Activated T-cell treated with anti-CD3 and anti-CD28 coated beads, Interleukin-2, amount 50 U/mL, for 4 hours (primary cell): ENCODE measurements around the gene SYCN. TPM values are rescaled to one million over a fixed set of nuclear protein-coding genes. Genes with fewer than 3 reads are reported as not detected.

Source experiments
- ATAC-seq, 2 donors: fragments of 200-7000 bp; cut with Tn5 transposase; one replicate each; pipeline ENCODE4 v1.10.0; 2021
- DNase-seq: peaks from one replicate; pipeline ENCODE4 v3.0.0-alpha.2; 2020
- H3K27me3 Mint-ChIP-seq: one replicate; pipeline ENCODE4 v1.8.0; 2021; ENCODE audit warnings: low read depth, mixed read lengths
- H3K36me3 Mint-ChIP-seq: one replicate; pipeline ENCODE4 v1.8.0; 2022; ENCODE audit warnings: mixed read lengths; ENCODE audit not compliant: insufficient read depth
- H3K4me1 Mint-ChIP-seq: one replicate; pipeline ENCODE4 v1.8.0; 2021; ENCODE audit warnings: low read depth, mixed read lengths
- H3K4me3 Mint-ChIP-seq: one replicate; pipeline ENCODE4 v1.8.0; 2021; ENCODE audit warnings: mild to moderate bottlenecking, moderate library complexity, mixed read lengths
- H3K9me3 Mint-ChIP-seq: one replicate; pipeline ENCODE4 v1.8.0; 2021; ENCODE audit warnings: mixed read lengths
- total RNA-seq, 3 donors: library from RNA; stranded (reverse); gene quantifications; one replicate each; pipeline ENCODE4 v1.2.1, GENCODE V29; 2021

Gene SYCN
- total RNA-seq, 3 donors from 2014 or later, result 0.37 to 0.58 TPM; not detected in 1

- H3K9me3 Mint-ChIP-seq, result no peaks in the 10 kb centered on the region
- no peaks in the 10 kb centered on the region for H3K36me3 Mint-ChIP-seq
- H3K4me3 Mint-ChIP-seq, result no peak overlapping the region
- DNase-seq, result no peak
- peaks cover 23% of the 10 kb centered on the region for H3K4me1 Mint-ChIP-seq
- peaks cover 60% of the 10 kb centered on the region for H3K27me3 Mint-ChIP-seq
- ATAC-seq, result no peak
Observed at GRCh38 chr19:39193803-39194202, 10.3 kb downstream of the SYCN start.

DNA sequence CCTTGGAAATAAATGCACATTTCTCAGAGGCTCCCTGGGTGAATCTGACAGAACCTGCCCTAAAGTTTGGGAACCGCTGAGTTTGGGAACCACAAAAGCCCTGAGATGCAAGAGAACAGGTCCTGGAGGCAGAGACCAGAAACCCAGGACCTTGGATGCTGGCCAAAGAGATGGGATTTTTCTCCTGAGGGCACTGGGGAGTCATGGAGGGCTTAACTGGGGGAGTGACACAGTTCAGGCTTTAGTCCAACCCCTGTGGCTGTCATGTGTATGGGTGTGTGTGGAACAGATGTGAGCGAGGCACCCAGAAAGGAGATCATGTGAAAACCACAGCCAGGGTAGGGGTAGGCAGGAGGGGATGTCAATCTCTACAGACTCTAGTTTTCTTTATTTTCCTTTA is 11.2 kb downstream of the SYCN start:
- Mint-ChIP-seq H3K4me1 (peaks cover 23% of the 10 kb centered on the region), H3K4me3 (no peak overlapping the region), H3K36me3 (no peaks in the 10 kb centered on the region), H3K9me3 (no peaks in the 10 kb centered on the region), H3K27me3 (peaks cover 55% of the 10 kb centered on the region)
- DNase-seq (no peak), ATAC-seq (no peak)

DNA sequence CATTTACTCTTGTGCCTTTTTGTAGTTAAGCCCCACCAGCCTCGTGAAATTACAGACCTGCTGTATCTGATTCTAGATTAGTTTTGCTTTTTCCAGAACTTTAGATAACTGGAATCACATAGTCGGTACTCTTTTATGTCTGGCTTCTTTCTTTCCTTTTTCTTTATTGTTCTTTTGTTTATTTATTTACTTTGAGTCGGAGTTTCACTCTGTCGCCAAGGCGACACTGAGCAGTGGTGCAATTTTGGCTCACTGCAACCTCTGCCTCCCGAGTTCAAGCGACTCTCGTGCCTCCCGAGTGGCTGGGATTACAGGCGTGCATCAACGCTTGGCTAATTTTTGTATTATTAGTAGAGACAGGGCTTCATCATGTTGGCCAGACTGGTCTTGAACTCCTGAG is 13.3 kb downstream of the SYCN start:
- ATAC-seq (no peak), DNase-seq (no peak)
- Mint-ChIP-seq H3K4me1 (peaks cover 8% of the 10 kb centered on the region), H3K27me3 (peaks cover 40% of the 10 kb centered on the region), H3K9me3 (no peaks in the 10 kb centered on the region), H3K4me3 (no peak overlapping the region), H3K36me3 (no peaks in the 10 kb centered on the region)

- no peaks in the 10 kb centered on the region for H3K36me3 Mint-ChIP-seq
- H3K4me1 Mint-ChIP-seq, result no peaks in the 10 kb centered on the region
- no peaks in the 10 kb centered on the region for H3K9me3 Mint-ChIP-seq
Observed at GRCh38 chr19:39188960-39189359, 15.1 kb downstream of the SYCN start.

GRCh38 chr19:39187552-39187943 is 16.5 kb downstream of the SYCN start:
- Mint-ChIP-seq H3K9me3 (no peaks in the 10 kb centered on the region), H3K36me3 (no peaks in the 10 kb centered on the region), H3K4me1 (no peaks in the 10 kb centered on the region), H3K27me3 (peaks cover 14% of the 10 kb centered on the region), H3K4me3 (no peak overlapping the region)
- ATAC-seq (no peak), DNase-seq (no peak)

More at GRCh38 chr19:39188960-39189359, 15.1 kb downstream of the SYCN start:
- DNase-seq, result no peak
- H3K4me3 Mint-ChIP-seq, result no peak overlapping the region
- no peak for ATAC-seq
- H3K27me3 Mint-ChIP-seq, result peaks cover 24% of the 10 kb centered on the region

DNA sequence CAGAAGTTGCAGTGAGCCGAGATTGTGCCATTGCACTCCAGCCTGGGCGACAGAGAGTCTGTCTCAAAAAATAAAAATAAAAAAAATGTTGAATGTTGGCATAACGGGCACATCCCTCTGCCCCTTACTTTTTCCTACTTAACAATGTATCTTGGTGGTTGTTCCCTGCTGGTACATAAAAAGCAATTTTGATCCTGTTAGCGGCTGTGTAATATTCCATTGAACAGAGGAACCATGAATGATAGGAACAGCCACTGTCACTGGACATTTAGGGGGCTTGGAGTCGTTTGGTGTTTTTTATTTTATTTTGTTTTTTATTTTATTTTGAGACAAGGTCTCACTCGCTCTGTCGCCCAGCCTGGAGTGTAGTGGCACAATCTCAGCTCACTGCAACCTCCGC is 17.7 kb downstream of the SYCN start:
- Mint-ChIP-seq H3K9me3 (no peaks in the 10 kb centered on the region), H3K4me3 (no peak overlapping the region), H3K4me1 (no peaks in the 10 kb centered on the region), H3K36me3 (no peaks in the 10 kb centered on the region), H3K27me3 (peaks cover 9% of the 10 kb centered on the region)
- no peak for DNase-seq
- no peak for ATAC-seq

GRCh38 chr19:39183104-39183503 is 21.0 kb downstream of the SYCN start:
- Mint-ChIP-seq H3K36me3 (peaks cover under 1% of the 10 kb centered on the region), H3K9me3 (no peaks in the 10 kb centered on the region), H3K4me1 (no peaks in the 10 kb centered on the region), H3K4me3 (no peak overlapping the region), H3K27me3 (peaks cover 2% of the 10 kb centered on the region)
- no peak for DNase-seq
- ATAC-seq, result no peak

DNA sequence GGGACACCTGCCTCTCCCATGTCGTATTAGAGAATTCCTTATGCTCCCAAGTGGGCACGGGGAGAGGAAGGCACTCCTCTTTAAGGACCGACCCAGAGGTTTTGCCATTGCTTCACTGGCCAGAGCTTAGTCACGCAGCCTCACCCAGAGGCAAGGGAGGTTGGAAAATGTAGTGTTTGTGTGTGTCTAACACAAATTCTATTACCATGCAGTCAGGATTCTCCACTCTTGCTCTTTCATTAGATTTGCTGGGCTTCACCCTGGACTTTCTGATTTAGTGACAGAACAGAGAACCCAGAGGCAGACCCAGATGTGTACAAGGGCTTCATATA is 21.9 kb downstream of the SYCN start:
- no peaks in the 10 kb centered on the region for H3K9me3 Mint-ChIP-seq
- H3K36me3 Mint-ChIP-seq, result peaks cover 3% of the 10 kb centered on the region
- no peak for ATAC-seq
- H3K27me3 Mint-ChIP-seq, result no peaks in the 10 kb centered on the region
- no peaks in the 10 kb centered on the region for H3K4me1 Mint-ChIP-seq
- DNase-seq, result no peak
- H3K4me3 Mint-ChIP-seq, result no peak overlapping the region

DNA sequence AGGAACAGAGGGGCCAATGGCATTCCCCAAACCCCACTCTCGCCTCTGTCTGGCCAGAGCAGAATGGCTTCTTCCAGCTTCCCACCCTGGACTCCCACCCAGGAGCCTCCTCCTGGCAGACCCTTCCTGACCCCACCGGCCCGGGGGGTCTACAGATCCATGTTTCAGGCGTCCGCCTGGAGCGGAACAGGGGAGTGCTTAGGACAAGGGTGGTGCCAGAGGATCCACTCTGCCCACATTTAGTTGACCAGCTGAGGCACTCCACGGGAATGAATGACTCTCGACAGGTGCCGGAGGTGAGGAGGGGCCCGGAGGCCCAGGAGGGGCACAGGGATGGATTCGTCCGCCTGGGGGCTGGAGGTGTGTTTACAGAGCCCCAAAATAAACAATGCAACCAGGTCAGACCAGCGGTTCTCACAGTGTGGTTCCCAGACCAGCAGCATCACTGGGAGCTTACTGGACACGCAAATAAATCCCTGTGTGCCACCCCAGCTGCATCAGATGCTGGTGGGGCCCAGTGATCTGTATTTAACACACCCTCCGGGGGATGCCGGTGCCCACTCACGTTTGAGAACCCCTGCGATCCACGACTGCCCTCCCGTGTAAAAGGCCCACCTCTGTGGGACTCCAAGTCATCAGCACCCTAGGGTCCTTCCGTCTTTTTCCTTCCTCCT is 22.4 kb downstream of the SYCN start:
- no peaks in the 10 kb centered on the region for H3K4me1 Mint-ChIP-seq
- no peak overlapping the region for H3K4me3 Mint-ChIP-seq
- H3K9me3 Mint-ChIP-seq, result no peaks in the 10 kb centered on the region
- ATAC-seq (no peak), DNase-seq (no peak)
- H3K27me3 Mint-ChIP-seq, result no peaks in the 10 kb centered on the region
- peaks cover 3% of the 10 kb centered on the region for H3K36me3 Mint-ChIP-seq

DNA sequence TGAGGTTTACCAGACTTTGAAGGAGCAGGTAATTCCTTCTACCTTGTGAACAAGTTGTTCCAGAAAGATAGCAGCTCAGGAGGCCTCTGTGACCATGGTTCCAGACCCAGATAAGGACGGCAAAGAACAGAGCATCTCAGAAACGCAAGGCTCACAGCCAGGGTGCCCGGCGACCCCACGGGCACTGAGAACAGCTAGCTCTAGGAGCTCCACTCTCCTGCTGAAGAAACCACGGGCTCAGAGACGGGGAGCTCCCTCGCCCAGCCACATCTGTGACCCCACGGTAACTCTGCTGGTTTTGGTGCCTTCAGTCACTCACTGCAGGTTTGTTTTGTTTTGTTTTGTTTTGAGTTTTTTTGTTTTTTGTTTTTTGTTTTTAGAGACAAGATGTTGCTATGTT is 23.3 kb downstream of the SYCN start:
- ATAC-seq (no peak), DNase-seq (no peak)
- H3K4me1 Mint-ChIP-seq, result no peaks in the 10 kb centered on the region
- no peaks in the 10 kb centered on the region for H3K27me3 Mint-ChIP-seq
- peaks cover 3% of the 10 kb centered on the region for H3K36me3 Mint-ChIP-seq
- no peaks in the 10 kb centered on the region for H3K9me3 Mint-ChIP-seq
- no peak overlapping the region for H3K4me3 Mint-ChIP-seq

- DNase-seq (no peak), ATAC-seq (no peak)
- no peak overlapping the region for H3K4me3 Mint-ChIP-seq
- peaks cover 3% of the 10 kb centered on the region for H3K36me3 Mint-ChIP-seq
- no peaks in the 10 kb centered on the region for H3K4me1 Mint-ChIP-seq
- no peaks in the 10 kb centered on the region for H3K9me3 Mint-ChIP-seq
- H3K27me3 Mint-ChIP-seq, result no peaks in the 10 kb centered on the region
Observed at GRCh38 chr19:39179754-39180153, 24.3 kb downstream of the SYCN start.

- no peaks in the 10 kb centered on the region for H3K9me3 Mint-ChIP-seq
Observed at GRCh38 chr19:39178296-39179006, 25.6 kb downstream of the SYCN start.

GRCh38 chr19:39177736-39178135 is 26.3 kb downstream of the SYCN start:
- no peaks in the 10 kb centered on the region for H3K4me1 Mint-ChIP-seq
- peaks cover 3% of the 10 kb centered on the region for H3K36me3 Mint-ChIP-seq
- no peaks in the 10 kb centered on the region for H3K9me3 Mint-ChIP-seq
- no peaks in the 10 kb centered on the region for H3K27me3 Mint-ChIP-seq
- no peak for DNase-seq
- ATAC-seq, result no peak
- no peak overlapping the region for H3K4me3 Mint-ChIP-seq

More at GRCh38 chr19:39178296-39179006, 25.6 kb downstream of the SYCN start:
- ATAC-seq (no peak), DNase-seq (no peak)
- H3K36me3 Mint-ChIP-seq, result peaks cover 3% of the 10 kb centered on the region
- no peak overlapping the region for H3K4me3 Mint-ChIP-seq
- H3K4me1 Mint-ChIP-seq, result no peaks in the 10 kb centered on the region
- H3K27me3 Mint-ChIP-seq, result no peaks in the 10 kb centered on the region

DNA sequence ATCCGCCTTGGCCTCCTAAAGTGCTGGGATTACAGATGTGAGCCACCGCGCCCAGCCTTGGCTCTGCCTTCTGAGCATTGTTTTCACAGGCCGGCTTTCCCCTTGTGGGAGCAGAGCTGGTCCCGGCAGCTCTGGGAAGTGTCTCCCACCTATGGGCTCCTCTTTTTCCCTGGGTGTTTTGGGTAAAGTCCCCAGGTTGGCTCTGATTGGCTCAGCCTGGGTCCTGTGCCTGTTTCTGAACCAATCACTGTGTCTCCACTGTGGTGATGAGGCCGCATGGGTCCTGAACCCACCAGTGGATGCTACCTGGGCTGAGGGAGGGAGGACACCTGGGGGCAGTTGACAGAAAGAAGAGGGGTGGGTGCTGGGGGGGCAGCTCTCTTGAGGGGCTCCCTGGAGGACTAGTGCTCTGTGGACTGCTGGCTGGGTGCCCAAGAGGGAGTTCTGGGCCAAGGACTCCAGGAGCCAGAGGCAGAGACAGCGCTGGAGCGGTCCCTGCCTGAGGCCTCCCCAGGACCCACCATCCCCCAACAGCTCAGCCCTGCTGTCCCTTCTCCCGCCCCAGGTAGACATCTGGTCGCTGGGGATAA is 26.9 kb downstream of the SYCN start:
- H3K4me3 Mint-ChIP-seq, result no peak overlapping the region
- no peaks in the 10 kb centered on the region for H3K4me1 Mint-ChIP-seq
- H3K27me3 Mint-ChIP-seq, result no peaks in the 10 kb centered on the region
- DNase-seq, result no peak
- no peak for ATAC-seq
- no peaks in the 10 kb centered on the region for H3K9me3 Mint-ChIP-seq
- H3K36me3 Mint-ChIP-seq, result peaks cover 3% of the 10 kb centered on the region

- Mint-ChIP-seq H3K4me3 (no peak overlapping the region), H3K9me3 (no peaks in the 10 kb centered on the region), H3K27me3 (no peaks in the 10 kb centered on the region), H3K36me3 (peaks cover 3% of the 10 kb centered on the region), H3K4me1 (no peaks in the 10 kb centered on the region)
- DNase-seq (no peak), ATAC-seq (no peak)
Observed at GRCh38 chr19:39175564-39175963, 28.5 kb downstream of the SYCN start.
